Stomach (tissue), 9 donors: ENCODE data around the gene ERN2. TPM values are rescaled to one million over a fixed set of nuclear protein-coding genes. Genes with fewer than 3 reads are reported as not detected.

Experiments
- DNase-seq, 2 donors: peaks; one replicate each; pipeline versions ENCODE4 v3.0.0 to v3.0.0-alpha.2; 2013 to 2019
- H3K27ac ChIP-seq, 5 donors: fragments of 200-600 bp in 4 of 5; sonication (generic) in 4 of 5; one replicate each; pipeline ENCODE4 v1.5.1; 2013 to 2019; ENCODE audit warnings: mild to moderate bottlenecking in 1 of 5, moderate library complexity in 1 of 5
- H3K27me3 ChIP-seq, 3 donors: fragments of 200-600 bp; sonication (generic); one replicate each; pipeline ENCODE4 v1.5.1; 2017 to 2019; ENCODE audit warnings: mixed run types in 1 of 3
- H3K36me3 ChIP-seq, 4 donors: fragments of 200-600 bp; sonication (generic); 1 replicate in 3 of 4; 2 replicates in 1 of 4; pipeline ENCODE4 v1.5.1; 2016 to 2019
- H3K4me1 ChIP-seq, 4 donors: fragments of 200-600 bp; sonication (generic); one replicate each; pipeline ENCODE4 v1.5.1; 2016 to 2019
- H3K4me3 ChIP-seq, 4 donors: fragments of 200-600 bp; sonication (generic) in 3 of 4; one replicate each; pipeline ENCODE4 v1.5.1; 2016 to 2019; ENCODE audit warnings: mild to moderate bottlenecking in 1 of 4
- H3K9me3 ChIP-seq, 4 donors: fragments of 200-600 bp; sonication (generic); one replicate each; pipeline ENCODE4 v1.5.1; 2016 to 2019
- EP300 ChIP-seq: sonication (generic); formaldehyde crosslinking; IDR thresholded peaks from one replicate; pipeline ENCODE4 v1.6.1; 2017; ENCODE audit warnings: antibody characterized with exemption
- POLR2A ChIP-seq, 4 donors: fragments of 450-650 bp; IDR thresholded peaks; one replicate each; pipeline ENCODE4 v1.6.1; 2016; ENCODE audit warnings: antibody characterized with exemption in 4 of 4, control low read depth in 2 of 4, mild to moderate bottlenecking in 1 of 4, moderate library complexity in 1 of 4
- POLR2AphosphoS5 ChIP-seq, 3 donors: sonication (generic); formaldehyde crosslinking; IDR thresholded peaks; one replicate each; pipeline ENCODE4 v1.6.1; 2016; ENCODE audit warnings: antibody characterized with exemption in 3 of 3
- WGBS, 5 donors: extraction: QIAGEN DNeasy Blood & Tissue Kit in 3 of 5; methylation state at CpG; one replicate each; pipeline versions ENCODE4 v1.1.5 to v1.1.7; 2013 to 2018; 5-methylcytosine and 5-hydroxymethylcytosine counted together
- intact Hi-C: fragments of 100-400 bp; cut with DNase I; formaldehyde crosslinking; loops from one replicate; pipeline ENCODE4 v1.15.1; 2023; ENCODE audit warnings: low total_unique reads
- polyA plus RNA-seq, 3 donors: library from polyadenylated mRNA; stranded (reverse); fragments of 200-250 nt; gene quantifications; one replicate each; pipeline ENCODE4 v1.2.3, GENCODE V29; 2013
- total RNA-seq, 5 donors: library from RNA; depleted of rRNA; stranded (reverse); fragments of >200 nt; gene quantifications; one replicate each; pipeline versions ENCODE4 v1.1.0 to v1.2.3, GENCODE V29; 2014 to 2016
- TF ChIP-seq, protein P1 (sequence below), 7 experiments: fragments of 450-650 bp in 4 of 7; fragments of 200-600 bp in 3 of 7; sonication (generic) in 3 of 7; IDR thresholded peaks; one replicate each; pipeline ENCODE4 v1.5.1; 2016 to 2019; ENCODE audit warnings: antibody characterized with exemption in 7 of 7, control low read depth in 2 of 7, mild to moderate bottlenecking in 1 of 7
- donor health status: healthy with polysubstance abuse.
- donor health status: Bipolar disorder and iron deficiency.
- donor health status: healthy.

Gene ERN2
- total and polyA plus RNA-seq, 8 donors: 18.2 to 235 (median 63.1) TPM

DNA sequence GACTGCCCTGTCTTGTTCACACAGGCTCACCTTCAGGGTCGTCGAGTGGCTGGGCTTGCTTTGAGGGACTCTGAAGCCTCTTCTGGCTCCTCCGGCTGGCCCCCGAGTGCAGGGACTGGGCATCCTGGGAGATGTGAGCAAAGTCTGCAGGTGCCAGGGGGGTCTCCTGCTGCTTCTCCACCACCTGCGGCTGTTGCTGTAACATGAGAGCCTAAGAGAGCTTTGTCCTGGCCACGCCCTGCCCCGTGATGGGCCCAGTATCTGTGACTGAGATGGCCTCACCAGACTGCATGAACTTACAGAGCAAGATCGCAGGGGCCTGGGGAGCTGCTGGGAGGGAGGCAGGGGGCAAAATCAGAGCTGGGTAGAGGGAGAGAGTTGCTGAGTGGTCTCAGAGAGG, 12.5 kb downstream of the ERN2 start:
- Histone ChIP-seq H3K4me3 (no peak overlapping the region), H3K27ac (peak overlapping the region in 4 of 5 donors; percentile 48 to 86 (median 74)), H3K4me1 (peaks cover 0 to 7% (median 0%) of the 10 kb centered on the region in 4 donors), H3K36me3 (peaks cover 0 to 47% (median 17%) of the 10 kb centered on the region in 4 donors), H3K9me3 (peaks cover 0 to 6% (median 0%) of the 10 kb centered on the region in 4 donors), H3K27me3 (peaks cover 0 to 14% (median 0%) of the 10 kb centered on the region in 3 donors)
- no peak for TF ChIP-seq EP300
- TF ChIP-seq POLR2A (IDR thresholded peaks at IDR 0.05): no peak
- WGBS, 5 donors: 25 to 49% (median 45%) methylated on average over 6 to 8 of the region's 8 CpGs
- DNase-seq: peak in 1 of 2 donors; percentile 37
- intact Hi-C loops: no loop called here

DNA sequence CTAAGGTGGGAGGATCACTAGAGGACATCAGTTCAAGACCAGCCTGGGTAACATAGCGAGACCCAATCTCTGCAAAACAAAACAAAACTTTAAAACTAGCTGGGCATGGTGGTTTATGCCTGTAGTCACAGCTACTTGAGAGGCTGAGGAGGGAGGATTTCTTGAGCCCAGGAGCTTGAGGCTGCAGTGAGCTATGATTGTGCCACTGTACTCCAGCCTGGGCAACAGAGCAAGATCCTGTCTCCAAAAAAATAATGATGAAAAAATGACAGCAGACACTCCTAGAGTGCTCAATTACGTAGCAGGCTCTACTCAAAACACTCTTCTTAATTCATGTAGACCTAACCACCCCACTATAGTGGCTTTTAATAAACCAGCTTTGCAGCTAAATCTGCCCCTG, 12.9 kb downstream of the ERN2 start:
- intact Hi-C loops: no loop called here
- H3K27me3 ChIP-seq: peaks cover 0 to 14% (median 0%) of the 10 kb centered on the region in 3 donors
- WGBS, 5 donors: 75 to 92% (median 87%) methylated on average over 2 of the region's 2 CpGs
- H3K4me3 ChIP-seq: no peak overlapping the region
- peak overlapping the region; percentile 33 to 86 (median 69) for H3K27ac ChIP-seq
- peaks cover 0 to 6% (median 0%) of the 10 kb centered on the region in 4 donors for H3K9me3 ChIP-seq
- no peak for DNase-seq
- TF ChIP-seq EP300: no peak
- TF ChIP-seq, protein P1, sequence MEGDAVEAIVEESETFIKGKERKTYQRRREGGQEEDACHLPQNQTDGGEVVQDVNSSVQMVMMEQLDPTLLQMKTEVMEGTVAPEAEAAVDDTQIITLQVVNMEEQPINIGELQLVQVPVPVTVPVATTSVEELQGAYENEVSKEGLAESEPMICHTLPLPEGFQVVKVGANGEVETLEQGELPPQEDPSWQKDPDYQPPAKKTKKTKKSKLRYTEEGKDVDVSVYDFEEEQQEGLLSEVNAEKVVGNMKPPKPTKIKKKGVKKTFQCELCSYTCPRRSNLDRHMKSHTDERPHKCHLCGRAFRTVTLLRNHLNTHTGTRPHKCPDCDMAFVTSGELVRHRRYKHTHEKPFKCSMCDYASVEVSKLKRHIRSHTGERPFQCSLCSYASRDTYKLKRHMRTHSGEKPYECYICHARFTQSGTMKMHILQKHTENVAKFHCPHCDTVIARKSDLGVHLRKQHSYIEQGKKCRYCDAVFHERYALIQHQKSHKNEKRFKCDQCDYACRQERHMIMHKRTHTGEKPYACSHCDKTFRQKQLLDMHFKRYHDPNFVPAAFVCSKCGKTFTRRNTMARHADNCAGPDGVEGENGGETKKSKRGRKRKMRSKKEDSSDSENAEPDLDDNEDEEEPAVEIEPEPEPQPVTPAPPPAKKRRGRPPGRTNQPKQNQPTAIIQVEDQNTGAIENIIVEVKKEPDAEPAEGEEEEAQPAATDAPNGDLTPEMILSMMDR (IDR thresholded peaks at IDR 0.05): no peak
- no peak for TF ChIP-seq POLR2A (IDR thresholded peaks at IDR 0.05)
- no peak for TF ChIP-seq POLR2AphosphoS5 (IDR thresholded peaks at IDR 0.05)
- peaks cover 0 to 10% (median 1%) of the 10 kb centered on the region in 4 donors for H3K4me1 ChIP-seq
- peaks cover 0 to 44% (median 15%) of the 10 kb centered on the region in 4 donors for H3K36me3 ChIP-seq

DNA sequence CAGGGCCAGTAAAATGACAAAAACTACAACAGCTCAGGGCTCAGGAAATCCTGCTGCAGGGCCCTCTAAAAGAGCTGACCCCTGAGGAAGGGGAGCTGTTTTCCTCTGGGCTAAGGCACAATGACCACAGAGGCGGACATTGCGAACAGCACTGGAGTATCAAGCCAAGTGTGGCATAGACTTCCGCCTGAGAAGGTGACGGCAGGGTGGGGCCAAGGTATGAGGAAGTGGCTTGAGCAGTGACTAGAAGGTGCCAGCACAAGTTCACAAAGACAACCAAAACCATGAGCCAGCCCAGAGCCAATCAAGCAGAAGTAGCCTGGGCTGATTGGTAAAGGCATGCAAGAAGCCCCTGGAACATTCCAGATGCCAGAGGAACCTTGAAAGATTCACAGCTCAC, 13.9 kb downstream of the ERN2 start:
- H3K27me3 ChIP-seq: peaks cover 0 to 14% (median 0%) of the 10 kb centered on the region in 3 donors
- peak overlapping the region; percentile 64 to 86 (median 80) for H3K27ac ChIP-seq
- WGBS, 5 donors: 18 to 72% (median 41%) methylated on average over 4 of the region's 4 CpGs
- peaks cover 0 to 14% (median 5%) of the 10 kb centered on the region in 4 donors for H3K4me1 ChIP-seq
- intact Hi-C loops: no loop called here
- peak; percentile 82 to 91 for DNase-seq
- H3K36me3 ChIP-seq: peaks cover 0 to 42% (median 15%) of the 10 kb centered on the region in 4 donors
- no peak for TF ChIP-seq POLR2A (IDR thresholded peaks at IDR 0.05)
- TF ChIP-seq POLR2AphosphoS5 (IDR thresholded peaks at IDR 0.05): peak in 2 of 3 donors; percentile 79 to 84
- no peak overlapping the region for H3K4me3 ChIP-seq
- peaks cover 0 to 6% (median 0%) of the 10 kb centered on the region in 4 donors for H3K9me3 ChIP-seq

DNA sequence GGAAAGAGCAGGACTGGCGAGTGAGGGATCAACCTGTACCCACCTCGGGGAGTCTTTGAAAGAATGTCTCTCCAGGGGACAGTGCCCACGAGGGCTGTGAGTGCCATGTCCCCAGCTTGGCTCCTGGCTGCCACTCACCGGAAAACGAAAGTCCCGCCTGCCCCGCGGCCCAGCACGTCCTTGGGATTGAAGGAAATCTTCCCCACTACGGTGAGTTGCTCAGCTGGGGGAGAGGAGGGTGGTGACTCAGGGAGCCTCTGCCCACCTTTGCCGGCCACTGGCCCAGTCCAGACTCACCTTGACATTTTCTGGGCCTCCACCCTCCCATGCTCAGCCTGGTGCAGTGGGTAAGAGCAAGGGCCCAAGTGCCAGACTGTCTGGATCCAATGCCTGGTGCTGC, 17.3 kb downstream of the ERN2 start:
- WGBS, 5 donors: 75 to 89% (median 88%) methylated on average over 5 to 11 of the region's 11 CpGs

DNA sequence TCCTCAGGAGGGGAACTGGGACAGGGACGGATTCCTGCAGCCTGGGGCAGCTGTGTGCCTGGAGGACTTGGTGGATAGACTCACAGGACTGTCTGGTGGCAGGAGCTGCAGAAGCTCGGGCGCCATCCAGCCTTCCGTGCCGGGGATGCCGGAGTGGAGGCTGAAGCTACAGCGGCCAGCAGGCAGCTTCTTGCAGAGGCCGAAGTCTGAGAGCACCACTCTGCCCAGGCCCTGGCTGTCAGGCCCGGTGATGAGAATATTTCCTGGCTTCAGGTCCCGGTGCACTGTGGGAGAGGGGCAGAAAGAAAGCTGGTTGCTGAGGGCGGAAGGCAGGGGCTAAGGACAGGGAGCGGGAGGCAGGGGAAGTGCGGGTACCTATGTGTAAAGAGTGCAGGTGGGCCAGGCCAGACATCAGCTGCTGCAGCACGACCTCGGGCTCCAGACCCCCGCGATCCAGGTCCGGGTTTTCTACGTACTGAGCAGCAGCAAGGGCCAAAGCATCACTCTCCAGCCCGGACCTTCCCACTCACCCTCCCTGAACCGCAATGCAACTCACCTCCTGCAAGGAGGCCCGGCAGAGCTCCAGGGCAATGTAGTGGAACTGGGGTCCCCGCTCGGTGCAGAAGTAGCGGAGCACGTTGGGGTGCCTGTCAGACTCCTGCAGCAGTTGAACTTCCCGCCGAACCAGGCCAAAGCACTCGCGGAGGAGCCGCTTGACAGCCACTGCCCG, 18.2 kb downstream of the ERN2 start:
- 42 to 57% (median 48%) methylated on average over 23 to 32 of the region's 32 CpGs for WGBS, 5 donors
- peaks cover 0 to 14% (median 5%) of the 10 kb centered on the region in 4 donors for H3K4me1 ChIP-seq
- peaks cover 0 to 9% (median 0%) of the 10 kb centered on the region in 3 donors for H3K27me3 ChIP-seq
- DNase-seq: peak in 1 of 2 donors; percentile 53
- H3K27ac ChIP-seq: no peak overlapping the region
- H3K36me3 ChIP-seq: peaks cover 22 to 51% (median 36%) of the 10 kb centered on the region in 4 donors
- peak overlapping the region in 2 of 4 donors; percentile 7 to 10 for H3K4me3 ChIP-seq
- intact Hi-C loops: no loop called here
- TF ChIP-seq, protein P1 (IDR thresholded peaks at IDR 0.05): no peak
- TF ChIP-seq EP300 (no peak), POLR2AphosphoS5 (IDR thresholded peaks at IDR 0.05) (no peak), POLR2A (IDR thresholded peaks at IDR 0.05) (no peak)
- H3K9me3 ChIP-seq: no peaks in the 10 kb centered on the region

More for the DNA sequence above, 17.3 kb downstream of the ERN2 start:
- Histone ChIP-seq H3K9me3 (no peaks in the 10 kb centered on the region), H3K36me3 (peaks cover 13 to 41% (median 28%) of the 10 kb centered on the region in 4 donors), H3K4me3 (no peak overlapping the region), H3K4me1 (peaks cover 0 to 14% (median 5%) of the 10 kb centered on the region in 4 donors), H3K27me3 (peaks cover 0 to 14% (median 0%) of the 10 kb centered on the region in 3 donors), H3K27ac (no peak overlapping the region)
- intact Hi-C loops: no loop called here
- no peak for DNase-seq
- no peak for TF ChIP-seq POLR2A (IDR thresholded peaks at IDR 0.05)
- TF ChIP-seq, protein P1 (IDR thresholded peaks at IDR 0.05): no peak
- TF ChIP-seq EP300: no peak
- TF ChIP-seq POLR2AphosphoS5 (IDR thresholded peaks at IDR 0.05): no peak
